H1 (cell line): Measurements from ENCODE around the gene UBE2L6. TPM values are rescaled to one million over a fixed set of nuclear protein-coding genes. Genes with fewer than 3 reads are reported as not detected.

Experiments
- CTCF ChIA-PET: fragments of 300-600 bp; sonication (Branson Sonifier 250); formaldehyde crosslinking; loops from one replicate; lab custom pipeline; 2021; ENCODE audit not compliant: partially characterized antibody; lab: Charles Lee
- POLR2A ChIA-PET: fragments of 300-600 bp; sonication (Branson Sonifier 250); formaldehyde crosslinking; loops from one replicate; lab custom pipeline; 2021; ENCODE audit warnings: inconsistent platforms; ENCODE audit not compliant: partially characterized antibody; lab: Charles Lee
- DNase-seq, 2 experiments: peaks; one replicate each; pipeline versions ENCODE4 v3.0.0 to v3.0.0-alpha.2; 2010 to 2022; ENCODE audit warnings: low spot score in 2 of 2, low read depth in 1 of 2, mixed read lengths in 1 of 2
- FAIRE-seq: peaks from 2 replicates; lab custom pipeline; 2011; peaks lifted over from hg19 to GRCh38; lab: Jason Lieb, UNC
- H2AFZ ChIP-seq: 2 replicates; pipeline ENCODE4 v1.8.1; 2012; ENCODE audit warnings: low read length, inconsistent platforms
- H2AK5ac ChIP-seq: 2 replicates; pipeline ENCODE4 v1.6.1; 2013; ENCODE audit warnings: low read depth, low read length
- H2BK120ac ChIP-seq: replicated peaks from 2 replicates; pipeline ENCODE3; 2013; ENCODE audit warnings: low read depth, low read length, inconsistent platforms
- H2BK12ac ChIP-seq: 2 replicates; pipeline ENCODE4 v1.6.1; 2013; ENCODE audit warnings: low read depth, low read length
- H2BK15ac ChIP-seq: 2 replicates; pipeline ENCODE4 v1.6.1; 2013; ENCODE audit warnings: low read length
- H2BK20ac ChIP-seq: 2 replicates; pipeline ENCODE4 v1.6.1; 2013; ENCODE audit warnings: low read length
- H2BK5ac ChIP-seq: 2 replicates; pipeline ENCODE4 v1.6.1; 2013; ENCODE audit warnings: low read depth, low read length
- H3K14ac ChIP-seq: 2 replicates; pipeline ENCODE4 v1.6.1; 2013; ENCODE audit warnings: inconsistent platforms; ENCODE audit not compliant: insufficient read length
- H3K18ac ChIP-seq: 2 replicates; pipeline ENCODE4 v1.6.1; 2013; ENCODE audit warnings: low read length; ENCODE audit errors: extremely low read depth
- H3K23ac ChIP-seq: 2 replicates; pipeline ENCODE4 v1.6.1; 2013; ENCODE audit warnings: inconsistent platforms; ENCODE audit not compliant: insufficient read length
- H3K23me2 ChIP-seq: 2 replicates; pipeline ENCODE4 v1.6.1; 2013; ENCODE audit warnings: low read depth, low read length
- H3K27ac ChIP-seq: 2 replicates; pipeline ENCODE4 v1.6.1; 2011; ENCODE audit warnings: low read depth, low read length, inconsistent platforms
- H3K27me3 ChIP-seq, 4 experiments: replicated peaks in 1 of 4; 1 replicate in 1 of 4; 2 replicates in 3 of 4; pipeline versions ENCODE4 v1.6.1 to v1.8.1; 2011 to 2013; ENCODE audit warnings: low read length in 3 of 4, mild to moderate bottlenecking in 3 of 4, inconsistent platforms in 2 of 4, mixed read lengths in 2 of 4, moderate library complexity in 1 of 4; ENCODE audit not compliant: control insufficient read depth in 3 of 4, insufficient read depth in 3 of 4; ENCODE audit errors: extremely low read depth in 1 of 4
- H3K36me3 ChIP-seq, 4 experiments: 2 replicates each; pipeline versions ENCODE4 v1.6.1 to v1.8.1; 2011 to 2013; ENCODE audit warnings: mild to moderate bottlenecking in 4 of 4, low read length in 3 of 4, moderate library complexity in 2 of 4, control low read depth in 1 of 4, inconsistent platforms in 1 of 4; ENCODE audit not compliant: insufficient read depth in 4 of 4, control insufficient read depth in 2 of 4
- H3K4ac ChIP-seq: replicated peaks from 2 replicates; pipeline ENCODE3; 2013; ENCODE audit warnings: low read length, low read depth, mixed read lengths, inconsistent platforms; ENCODE audit not compliant: insufficient read length
- H3K4me1 ChIP-seq, 4 experiments: replicated peaks in 1 of 4; 1 replicate in 1 of 4; 2 replicates in 3 of 4; pipeline versions ENCODE4 v1.6.1 to v1.8.1; 2011 to 2013; ENCODE audit warnings: low read length in 3 of 4, inconsistent platforms in 2 of 4, mixed read lengths in 1 of 4; ENCODE audit not compliant: insufficient read depth in 4 of 4, control insufficient read depth in 3 of 4
- H3K4me2 ChIP-seq, 2 experiments: 2 replicates each; pipeline versions ENCODE4 v1.6.1 to v1.8.1; 2011 to 2013; ENCODE audit warnings: low read depth in 2 of 2, low read length in 2 of 2, control low read depth in 1 of 2, inconsistent platforms in 1 of 2, mild to moderate bottlenecking in 1 of 2; ENCODE audit not compliant: insufficient read depth in 1 of 2
- H3K4me3 ChIP-seq, 4 experiments: fragments of 200-600, 300-600 bp in 1 of 4; sonication (generic), shearing (Covaris generic), sonication (Bioruptor Twin) in 1 of 4; 2 replicates each; pipeline versions ENCODE4 v1.5.1 to v1.8.1; 2011 to 2016; ENCODE audit warnings: low read length in 4 of 4, low read depth in 3 of 4, control low read depth in 2 of 4, inconsistent platforms in 2 of 4, mild to moderate bottlenecking in 2 of 4, mixed read lengths in 1 of 4, moderate library complexity in 1 of 4; ENCODE audit not compliant: insufficient read depth in 2 of 4; ENCODE audit errors: extremely low read depth in 1 of 4
- H3K56ac ChIP-seq: replicated peaks from 2 replicates; pipeline ENCODE3; 2013; ENCODE audit warnings: low read depth, mild to moderate bottlenecking, mixed read lengths, low read length, inconsistent platforms; ENCODE audit not compliant: insufficient read length
- H3K79me1 ChIP-seq: 2 replicates; pipeline ENCODE4 v1.6.1; 2013; ENCODE audit warnings: low read depth, low read length, control low read depth
- H3K79me2 ChIP-seq, 2 experiments: 2 replicates each; pipeline versions ENCODE4 v1.6.1 to v1.8.1; 2012 to 2013; ENCODE audit warnings: low read length in 2 of 2, mild to moderate bottlenecking in 2 of 2, inconsistent platforms in 1 of 2; ENCODE audit not compliant: insufficient read depth in 2 of 2, control insufficient read depth in 1 of 2
- H3K9ac ChIP-seq, 4 experiments: replicated peaks in 1 of 4; 1 replicate in 1 of 4; 2 replicates in 3 of 4; pipeline versions ENCODE4 v1.6.1 to v1.8.1; 2011 to 2013; ENCODE audit warnings: low read depth in 3 of 4, low read length in 3 of 4, control low read depth in 2 of 4, mild to moderate bottlenecking in 2 of 4, moderate library complexity in 2 of 4, inconsistent platforms in 1 of 4; ENCODE audit errors: extremely low read depth in 1 of 4
- H3K9me3 ChIP-seq, 2 experiments: 2 replicates each; pipeline versions ENCODE4 v1.6.1 to v1.8.1; 2012 to 2013; ENCODE audit warnings: mild to moderate bottlenecking in 2 of 2, moderate library complexity in 2 of 2, control low read depth in 1 of 2, inconsistent platforms in 1 of 2, low read depth in 1 of 2, low read length in 1 of 2, mixed read lengths in 1 of 2; ENCODE audit not compliant: insufficient read depth in 2 of 2
- H4K20me1 ChIP-seq, 2 experiments: replicated peaks in 1 of 2; 2 replicates each; pipeline versions ENCODE3 to v1.8.1; 2011 to 2013; ENCODE audit warnings: inconsistent platforms in 2 of 2, low read length in 2 of 2, mild to moderate bottlenecking in 1 of 2; ENCODE audit not compliant: insufficient read depth in 2 of 2, control insufficient read depth in 1 of 2
- H4K5ac ChIP-seq: 2 replicates; pipeline ENCODE4 v1.6.1; 2013; ENCODE audit warnings: low read length, low read depth, mixed read lengths, inconsistent platforms; ENCODE audit not compliant: insufficient read length
- H4K8ac ChIP-seq: 2 replicates; pipeline ENCODE4 v1.8.0; 2013; ENCODE audit warnings: mild to moderate bottlenecking, moderate library complexity, low read length, inconsistent platforms; ENCODE audit not compliant: insufficient read depth; ENCODE audit errors: extremely low read depth
- H4K91ac ChIP-seq: replicated peaks from 2 replicates; pipeline ENCODE3; 2013; ENCODE audit warnings: low read length, mixed read lengths, inconsistent platforms; ENCODE audit not compliant: insufficient read length
- EP300 ChIP-seq, 2 experiments: IDR thresholded peaks; 1 replicate in 1 of 2; 2 replicates in 1 of 2; pipeline ENCODE4 v1.6.1; 2011 to 2012; ENCODE audit warnings: low read depth in 2 of 2, low read length in 2 of 2, mild to moderate bottlenecking in 2 of 2, borderline replicate concordance in 1 of 2, inconsistent platforms in 1 of 2, moderate library complexity in 1 of 2
- GTF2F1 ChIP-seq: IDR thresholded peaks from 2 replicates; pipeline ENCODE4 v1.6.1; 2012; ENCODE audit warnings: low read depth, low read length, improper control_type of control experiment, borderline replicate concordance
- HDAC6 ChIP-seq: IDR thresholded peaks from one replicate; pipeline ENCODE4 v1.7.1; 2012; ENCODE audit warnings: low read depth, mild to moderate bottlenecking, inconsistent platforms, low read length, moderate library complexity
- KDM5A ChIP-seq: fragments of 200-600 bp; IDR thresholded peaks from 2 replicates; pipeline ENCODE4 v1.7.1; 2012; ENCODE audit warnings: mild to moderate bottlenecking, low read length, inconsistent platforms, mixed read lengths
- NANOG ChIP-seq: IDR thresholded peaks from 2 replicates; pipeline ENCODE4 v1.6.1; 2011; ENCODE audit warnings: low read length, low read depth, mild to moderate bottlenecking, inconsistent platforms; ENCODE audit not compliant: insufficient read depth, poor library complexity, severe bottlenecking
- NRF1 ChIP-seq: IDR thresholded peaks from 2 replicates; pipeline ENCODE4 v1.6.1; 2011; ENCODE audit warnings: mild to moderate bottlenecking, low read depth, low read length, improper control_type of control experiment
- RAD21 ChIP-seq, 2 experiments: IDR thresholded peaks in 1 of 2; conservative IDR thresholded peaks in 1 of 2; 2 replicates each; pipeline ENCODE4 v1.6.1; 2011; ENCODE audit warnings: low read depth in 2 of 2, low read length in 2 of 2, improper control_type of control experiment in 1 of 2, inconsistent platforms in 1 of 2, mild to moderate bottlenecking in 1 of 2, moderate library complexity in 1 of 2
- RFX5 ChIP-seq: IDR thresholded peaks from 2 replicates; pipeline ENCODE4 v1.6.1; 2011; ENCODE audit warnings: low read depth, low read length, improper control_type of control experiment, borderline replicate concordance
- SAP30 ChIP-seq: fragments of 300-600 bp; sonication (generic); IDR thresholded peaks from 2 replicates; pipeline ENCODE4 v1.7.1; 2012; ENCODE audit warnings: low read length, moderate library complexity, mild to moderate bottlenecking, inconsistent platforms; ENCODE audit not compliant: insufficient read depth, insufficient replicate concordance
- USF2 ChIP-seq: IDR thresholded peaks from 2 replicates; pipeline ENCODE4 v1.6.1; 2011; ENCODE audit warnings: low read length, improper control_type of control experiment
- ZNF274 ChIP-seq: IDR thresholded peaks from 2 replicates; pipeline ENCODE4 v1.7.0; 2012; ENCODE audit warnings: low read length, borderline replicate concordance; ENCODE audit errors: extremely low read depth
- WGBS, 2 experiments: shearing (Covaris generic) in 1 of 2; methylation state at CpG; one replicate each; pipeline versions ENCODE4 v1.1.6 to v1.1.7; 2013 to 2015; ENCODE audit warnings: low lambda C conversion rate in 2 of 2, mixed read lengths in 2 of 2, inconsistent platforms in 1 of 2, low coverage in 1 of 2, missing lambda C conversion rate in 1 of 2; ENCODE audit not compliant: insufficient replicate concordance in 2 of 2, insufficient coverage in 1 of 2, insufficient read length in 1 of 2; ENCODE audit errors: extremely low coverage in 1 of 2, missing lambda C conversion rate in 1 of 2; 5-methylcytosine and 5-hydroxymethylcytosine counted together
- polyA plus RNA-seq, 7 experiments: library from polyadenylated mRNA; depleted of rRNA in 3 of 7; stranded (reverse) in 5 of 7; unstranded in 2 of 7; fragments of >200 nt in 5 of 7; fragments of 200-250 nt in 2 of 7; gene quantifications; 1 replicate in 5 of 7; 2 replicates in 1 of 7; 4 replicates in 1 of 7; pipeline versions ENCODE4 v1.2.1 to v1.2.3, GENCODE V29; 2011 to 2013; ENCODE audit warnings: missing spikeins in 2 of 7, mixed read lengths in 2 of 7
- total RNA-seq: library from RNA; stranded (reverse); fragmentation: NEBNext Ultra II Directional; extraction: Animal tissue kit (Norgen Biotek cat#: 25700); gene quantifications from 2 replicates; pipeline ENCODE4 v1.2.1, GENCODE V29; 2021

Gene UBE2L6
- total and polyA plus RNA-seq, 2 of the 8 experiments (the other 6 are each of a cell fraction or from before 2014, with no cell fraction given), result 67.8 to 89.2 TPM

- no peaks in the 10 kb centered on the region; the same call in 1 of the 2 replicates for H3K23me2 ChIP-seq
- no peak for FAIRE-seq
- H3K4ac ChIP-seq, result no peak overlapping the region
- no peak overlapping the region for H3K18ac ChIP-seq
- H2BK5ac ChIP-seq, result no peak overlapping the region
- H3K27ac ChIP-seq, result no peak overlapping the region
- H3K4me1 ChIP-seq, result peaks cover 0 to 3% (median under 1%) of the 10 kb centered on the region in 4 experiments; a peak in 2 of 7 replicates
- no peak overlapping the region for H2BK12ac ChIP-seq
- no peak overlapping the region for H3K14ac ChIP-seq
- H3K27me3 ChIP-seq, result no peaks in the 10 kb centered on the region; a peak in 1 of 7 replicates
- no peak overlapping the region for H3K23ac ChIP-seq
- no peak overlapping the region for H3K9ac ChIP-seq
- no peak overlapping the region for H2AK5ac ChIP-seq
- 96% methylated on average over 4 of the region's 4 CpGs; no CpG with 5 or more reads in 1 of the 2 experiments for WGBS, 2 experiments
- H2BK15ac ChIP-seq, result no peak overlapping the region
- H2AFZ ChIP-seq, result no peak overlapping the region
- no peaks in the 10 kb centered on the region for H3K79me1 ChIP-seq
- no peak overlapping the region for H4K91ac ChIP-seq
- no peak overlapping the region for H3K56ac ChIP-seq
- no peaks in the 10 kb centered on the region for H3K9me3 ChIP-seq
- H3K79me2 ChIP-seq, result no peaks in the 10 kb centered on the region
- H2BK20ac ChIP-seq, result no peak overlapping the region
- POLR2A ChIA-PET, result interaction anchor here (1.2 to 1.9 kb wide), 5 partner anchors 16 to 90 kb away, joined by 3 to 7 read pairs (median 6); partner anchors contain the start of gene UBE2L6
- H3K4me2 ChIP-seq, result no peak overlapping the region
- no peak overlapping the region for H4K8ac ChIP-seq
- H4K5ac ChIP-seq, result no peak overlapping the region
- H2BK120ac ChIP-seq, result no peak overlapping the region
- no peak overlapping the region for H3K4me3 ChIP-seq
- CTCF ChIA-PET, result interaction anchor here (1.0 to 3.5 kb wide), 5 partner anchors 8 to 89 kb away, joined by 3 to 18 read pairs (median 5); partner anchors contain the start of gene UBE2L6
- H4K20me1 ChIP-seq, result peaks cover 1 to 2% of the 10 kb centered on the region in 2 experiments
- DNase-seq, result no peak
- peaks cover 2 to 43% (median 25%) of the 10 kb centered on the region in 4 experiments; a peak in 7 of 8 replicates for H3K36me3 ChIP-seq
- TF ChIP-seq ZNF274, result no peak
- TF ChIP-seq HDAC6, result no peak
- no peak for TF ChIP-seq GTF2F1
- no peak for TF ChIP-seq NRF1
- TF ChIP-seq SAP30, result no peak
- TF ChIP-seq RFX5, result no peak
- TF ChIP-seq USF2, result no peak
- TF ChIP-seq NANOG, result no peak
- TF ChIP-seq EP300 (IDR thresholded peaks at IDR 0.05; ENCODE audit: borderline replicate concordance in 1 of 2, low read depth in 2 of 2, low read length in 2 of 2), result no peak
- no peak for TF ChIP-seq KDM5A
- no peak for TF ChIP-seq RAD21 (IDR thresholded peaks at IDR 0.05 in 1 of 2, conservative IDR thresholded peaks at IDR 0.05 in 1 of 2; ENCODE audit: low read depth in 2 of 2, low read length in 2 of 2)
Observed at GRCh38 chr11:57551941-57552340, 15.5 kb downstream of the UBE2L6 start.
